NOMO-1 treated with DMSO at 0.1 percent for 48 hours (cell line): Measurements from ENCODE around the gene ARHGEF11.

Source experiments
- DNase-seq: peaks from one replicate; lab custom pipeline; 2025; ENCODE audit not compliant: unreplicated experiment; lab: John Stamatoyannopoulos, UW

The ARHGEF11 gene

DNA sequence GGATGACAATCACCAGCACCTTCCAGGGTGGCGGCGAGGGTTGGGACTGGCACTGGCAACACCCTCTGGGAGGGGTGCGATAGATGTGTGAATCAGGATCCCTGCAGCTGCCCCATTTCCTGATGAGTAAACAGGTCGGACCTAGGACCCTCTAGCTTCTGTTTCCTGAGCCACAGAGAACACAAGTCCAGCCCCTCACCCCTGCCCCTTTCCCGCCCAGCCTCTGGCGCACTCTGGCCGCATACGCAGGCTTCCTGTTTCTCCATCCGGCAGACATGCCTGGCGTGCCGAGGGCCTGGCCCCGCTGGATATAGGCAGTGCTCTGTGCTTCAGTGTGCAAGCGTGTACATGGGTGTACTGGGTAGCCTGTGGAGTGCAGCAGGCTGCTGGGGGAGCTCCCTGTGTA lies 147.4 kb downstream of the ARHGEF11 start:
- peak; percentile 20 for DNase-seq

DNA sequence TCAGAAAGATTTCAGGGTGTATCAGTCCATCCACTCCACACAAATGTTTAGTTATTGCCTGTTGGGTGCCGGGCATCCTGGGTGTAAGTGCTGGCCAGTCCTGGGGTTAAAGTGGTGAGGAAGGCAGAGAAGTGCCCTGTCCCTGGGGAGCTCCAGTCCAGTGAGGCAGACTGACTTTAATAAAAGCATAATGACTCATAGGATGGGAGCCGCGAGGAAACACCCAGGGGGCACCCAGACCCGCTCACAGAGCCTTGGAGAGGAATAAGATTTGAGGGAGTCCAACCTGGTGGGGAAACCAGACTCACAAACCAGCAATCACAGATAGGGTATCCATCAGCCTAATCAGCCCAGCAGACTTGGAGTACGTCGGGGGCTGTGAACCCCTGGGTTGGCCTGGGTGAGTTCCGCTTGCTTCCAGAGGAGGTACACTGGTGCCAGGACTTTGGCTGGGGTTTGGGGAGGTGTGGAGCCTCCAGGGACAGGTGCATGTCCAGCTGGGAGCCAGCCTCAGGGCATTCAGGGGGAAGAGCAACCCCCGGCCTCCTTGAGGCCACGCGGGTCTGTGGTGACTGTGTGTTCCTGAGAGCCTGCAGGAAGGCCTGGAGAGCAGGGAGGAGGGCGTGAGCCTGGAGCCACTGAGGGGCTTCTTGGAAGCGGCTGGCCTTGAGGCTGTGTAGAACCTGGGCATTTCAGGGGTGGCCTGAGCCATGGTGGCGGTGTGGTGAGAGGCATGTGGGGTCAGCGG lies 148.3 kb downstream of the ARHGEF11 start:
- DNase-seq: no peak

DNA sequence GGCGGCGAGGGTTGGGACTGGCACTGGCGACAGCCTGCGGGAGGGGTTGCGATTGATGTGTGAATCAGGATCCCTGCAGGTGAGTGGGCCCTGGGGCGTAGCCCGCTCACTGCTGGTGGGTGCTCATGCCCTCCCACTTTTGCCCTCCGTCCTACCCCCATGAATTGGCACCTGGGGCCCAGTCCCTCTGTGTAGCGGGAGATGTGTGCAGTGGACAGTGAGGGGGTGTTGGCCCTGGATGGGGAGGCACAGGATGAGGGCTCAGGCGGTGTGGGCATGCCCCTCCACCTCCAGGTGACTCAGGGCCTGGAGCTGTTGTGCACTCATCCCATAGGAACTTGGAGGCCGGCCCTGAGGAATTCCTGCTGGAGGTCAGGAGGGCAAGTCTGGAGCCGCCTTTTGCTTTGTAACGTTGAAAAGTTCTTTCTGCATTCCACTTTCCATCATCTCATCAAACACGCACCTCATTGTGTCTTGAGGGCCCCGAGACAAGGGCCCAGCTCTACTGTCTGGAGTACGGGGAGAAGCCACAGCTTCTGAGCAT lies 149.0 kb downstream of the ARHGEF11 start:
- DNase-seq: no peak

GRCh38 chr1:156895927-156896326 lies 149.6 kb downstream of the ARHGEF11 start:
- DNase-seq: no peak

DNA sequence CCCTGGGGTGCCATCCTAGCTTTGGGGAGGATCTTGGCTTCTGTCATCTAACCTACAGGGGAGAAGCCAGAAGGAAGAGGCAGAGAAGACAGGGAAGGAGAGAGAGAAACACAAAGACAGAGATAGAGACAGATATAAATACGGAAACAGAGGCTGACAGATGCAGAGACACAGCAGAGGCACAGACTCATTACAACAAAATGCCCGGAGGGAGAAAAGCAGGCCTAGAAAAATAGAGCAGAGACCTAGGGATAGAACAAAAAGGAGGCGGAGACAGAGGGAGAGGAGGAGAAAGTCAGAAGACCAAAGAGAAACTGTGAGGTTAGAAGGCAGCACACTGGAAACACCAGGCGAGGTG lies 150.1 kb downstream of the ARHGEF11 start:
- DNase-seq: no peak

DNA sequence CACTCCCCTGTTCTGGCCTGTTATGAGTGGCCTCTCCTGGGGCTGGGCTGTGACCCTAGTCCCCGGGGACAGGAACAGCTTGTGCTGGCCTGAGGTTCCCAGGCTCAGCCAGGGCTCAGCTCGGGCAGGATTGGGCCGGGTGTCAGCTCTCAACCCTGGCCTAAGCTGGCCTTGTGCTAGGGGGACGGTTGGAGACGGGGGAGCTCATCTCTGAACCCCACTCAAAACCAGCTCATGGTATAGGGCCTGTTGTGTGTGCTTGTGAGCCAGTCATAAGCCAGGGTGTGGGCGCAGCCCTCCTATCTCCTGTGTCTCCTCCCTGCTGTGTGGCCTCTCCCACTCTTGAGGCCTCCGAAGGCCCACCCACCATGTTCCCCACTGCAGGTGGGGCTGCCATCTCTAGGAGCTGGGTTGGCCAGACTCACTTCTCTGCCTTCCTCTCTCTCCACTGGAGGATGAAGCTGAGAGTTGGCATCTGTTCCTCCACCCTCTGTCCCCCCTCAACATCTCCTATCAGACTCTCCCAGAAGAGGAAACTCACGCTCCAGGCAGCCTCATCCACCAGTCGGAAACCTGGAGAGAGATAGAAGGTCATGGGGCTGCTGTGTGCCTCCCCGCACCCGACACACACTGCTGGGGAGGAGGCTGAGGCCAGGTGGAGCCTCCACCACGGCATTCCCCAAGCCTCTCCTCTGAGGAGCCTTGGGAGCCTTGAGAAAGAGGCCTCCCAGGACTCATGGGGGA lies 150.7 kb downstream of the ARHGEF11 start:
- no peak for DNase-seq

DNA sequence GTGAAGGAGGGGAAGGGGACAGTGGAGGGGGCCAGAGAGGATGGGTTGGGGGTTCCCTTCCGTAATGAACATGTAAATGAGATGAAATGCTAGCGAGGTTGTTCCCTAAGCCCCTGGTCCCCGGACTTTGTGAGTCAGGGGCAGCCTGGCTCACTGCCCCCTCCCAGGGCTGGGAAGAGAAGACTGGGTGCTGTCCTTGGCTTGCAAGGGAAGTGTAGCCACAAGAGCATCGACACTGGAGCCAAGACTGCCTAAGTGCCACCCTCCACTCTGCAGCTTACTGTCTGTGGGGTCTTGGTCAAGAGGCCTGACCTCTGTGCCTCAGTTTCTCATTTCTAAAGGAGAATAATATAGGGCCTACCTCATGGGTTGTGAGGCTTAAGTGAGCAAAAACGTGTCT lies 151.5 kb downstream of the ARHGEF11 start:
- no peak for DNase-seq

DNA sequence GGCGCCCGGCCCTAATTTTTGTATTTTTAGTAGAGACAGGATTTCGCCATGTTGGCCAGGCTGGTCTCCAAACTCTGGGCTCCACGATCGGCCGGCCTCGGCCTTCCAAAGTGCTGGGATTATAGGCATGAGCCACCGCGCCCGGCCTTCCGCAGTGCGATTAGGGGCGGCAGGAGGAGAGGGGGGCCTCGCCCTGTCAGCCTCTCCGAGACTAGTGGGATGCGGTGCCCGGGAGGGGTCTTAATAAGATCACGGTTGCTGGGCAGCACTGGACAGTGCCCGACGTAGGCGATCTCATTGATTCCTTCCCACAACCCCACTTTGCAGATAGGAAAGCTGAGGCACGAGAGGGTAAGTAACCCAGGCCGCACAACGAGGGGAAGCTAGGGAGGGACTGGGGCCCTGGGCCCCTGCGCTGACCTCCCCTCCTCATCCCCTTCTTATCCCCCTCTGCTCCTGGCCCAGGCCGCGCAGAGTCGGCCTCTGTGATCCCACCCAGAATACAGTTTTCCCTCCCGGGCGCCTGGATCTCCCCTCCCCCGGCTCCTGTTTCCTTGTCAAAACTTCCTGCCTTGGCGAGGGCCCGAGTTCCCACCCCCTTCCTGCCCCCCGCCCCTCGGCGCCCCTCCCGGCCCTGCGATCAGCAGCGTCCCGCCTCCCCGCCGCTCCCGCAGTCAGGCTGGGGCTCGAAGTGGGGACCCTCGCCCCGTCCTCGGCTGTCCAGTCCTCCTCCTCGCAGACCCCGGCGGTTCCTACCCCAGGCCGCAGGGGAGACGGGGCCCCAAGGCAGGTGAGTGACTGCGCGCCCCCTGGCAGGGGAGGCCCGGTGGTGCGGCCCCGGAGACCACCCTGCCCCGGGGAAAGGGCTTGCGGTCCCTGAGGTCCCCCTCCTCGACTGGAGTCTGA lies 152.2 kb downstream of the ARHGEF11 start, which contains the start of gene PEAR1:
Gene PEAR1, plus strand, starts transcription at position 671 of the 906 bp plus-strand sequence. CDS start 10,209 bp downstream, outside the sequence.
- no peak for DNase-seq

DNA sequence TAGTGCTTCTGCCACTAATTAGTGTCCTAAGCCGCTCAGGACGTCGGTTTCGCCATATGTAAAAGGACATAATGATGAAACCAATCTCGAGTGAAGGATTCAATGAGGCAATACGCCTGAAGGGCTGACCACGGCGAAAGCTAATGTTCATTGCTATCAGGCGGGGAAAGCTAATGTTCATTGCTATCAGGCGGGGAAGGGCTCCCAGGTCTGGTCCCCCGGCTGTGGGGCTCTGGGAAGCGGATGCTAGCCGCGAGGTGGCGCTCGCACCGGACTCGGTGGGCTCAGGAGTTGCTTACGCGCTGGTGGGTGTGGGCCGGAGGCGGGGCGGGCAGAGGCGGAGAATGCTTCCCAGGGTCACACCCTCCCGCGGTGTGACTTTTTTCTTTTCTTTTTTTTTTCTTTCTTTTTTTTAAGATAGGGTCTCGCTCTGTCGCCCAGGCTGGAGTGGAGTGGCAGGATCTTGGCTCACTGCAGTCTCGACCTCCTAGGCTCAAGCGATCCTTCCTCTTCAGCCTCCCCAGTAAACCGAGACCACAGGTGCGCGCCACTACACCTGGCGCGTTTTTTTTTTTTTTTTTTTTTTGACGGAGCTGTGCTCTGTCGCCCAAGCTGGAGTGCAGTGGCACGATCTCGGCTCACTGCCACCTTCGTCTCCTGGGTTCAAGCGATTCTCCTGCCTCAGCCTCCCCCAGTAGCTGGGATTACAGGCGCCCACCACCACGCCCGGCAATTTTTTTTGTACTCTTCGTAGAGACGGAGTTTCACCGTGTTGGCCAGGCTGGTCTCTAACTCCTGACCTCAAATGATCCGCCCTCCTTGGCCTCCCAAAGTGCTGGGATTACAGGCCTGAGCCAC lies 153.1 kb downstream of the ARHGEF11 start:
- DNase-seq: peak; percentile 74

- peak; percentile 61 for DNase-seq
Measured at GRCh38 chr1:156889802-156890580, 155.6 kb downstream of the ARHGEF11 start.

DNA sequence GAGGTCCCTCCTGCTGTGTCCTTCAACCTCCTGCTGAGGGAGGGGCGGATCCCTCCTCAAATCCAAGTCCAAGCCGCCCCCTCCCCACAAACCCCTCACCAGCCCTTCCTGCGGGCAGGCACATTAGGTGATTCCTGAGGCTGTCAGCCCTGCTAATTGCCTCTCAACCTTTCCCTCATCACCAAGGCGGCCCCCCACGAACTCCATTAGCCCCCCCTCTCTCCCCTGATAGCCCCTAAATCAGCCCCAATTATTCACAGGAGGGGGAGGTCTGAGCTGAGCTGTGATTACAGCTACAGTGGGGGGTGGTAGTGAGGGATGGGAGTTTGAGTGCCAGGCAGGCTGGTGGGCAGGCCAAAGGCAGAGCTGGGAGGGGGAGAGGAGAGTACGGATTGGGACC lies 157.8 kb downstream of the ARHGEF11 start:
- DNase-seq: no peak

GRCh38 chr1:156887317-156887716 lies 158.2 kb downstream of the ARHGEF11 start:
- no peak for DNase-seq

- DNase-seq: no peak
Measured at GRCh38 chr1:156886583-156887281, 158.8 kb downstream of the ARHGEF11 start.

GRCh38 chr1:156885880-156886355 lies 159.6 kb downstream of the ARHGEF11 start:
- DNase-seq: no peak

DNA sequence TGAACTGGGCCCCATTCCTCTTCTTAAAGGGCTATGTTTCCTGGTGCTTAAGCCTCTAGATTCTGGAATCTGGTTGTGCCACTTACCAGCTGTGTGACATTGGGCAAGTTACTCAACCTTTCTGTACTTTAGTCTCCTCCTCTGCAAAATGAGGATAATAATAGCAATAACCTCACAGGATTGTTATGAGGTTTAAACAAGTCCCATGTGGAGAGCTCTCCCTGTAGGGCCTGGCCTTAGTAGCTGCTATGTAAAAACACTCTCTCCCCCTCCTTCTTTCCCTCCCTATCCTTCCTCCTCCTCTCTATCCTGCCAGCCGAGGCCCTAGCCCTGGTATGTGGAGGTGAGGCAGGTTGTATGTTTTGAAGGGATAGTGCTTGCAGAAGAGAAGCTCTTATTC lies 160.2 kb downstream of the ARHGEF11 start:
- no peak for DNase-seq
